ENCODE results near the gene OSBPL3. TPM values are rescaled to one million over a fixed set of nuclear protein-coding genes. Genes with fewer than 3 reads are reported as not detected.

OSBPL3 gene
- polyA plus RNA-seq, 1 of the 3 experiments (the other 2 are of a cell fraction) = 23.2 TPM

DNA sequence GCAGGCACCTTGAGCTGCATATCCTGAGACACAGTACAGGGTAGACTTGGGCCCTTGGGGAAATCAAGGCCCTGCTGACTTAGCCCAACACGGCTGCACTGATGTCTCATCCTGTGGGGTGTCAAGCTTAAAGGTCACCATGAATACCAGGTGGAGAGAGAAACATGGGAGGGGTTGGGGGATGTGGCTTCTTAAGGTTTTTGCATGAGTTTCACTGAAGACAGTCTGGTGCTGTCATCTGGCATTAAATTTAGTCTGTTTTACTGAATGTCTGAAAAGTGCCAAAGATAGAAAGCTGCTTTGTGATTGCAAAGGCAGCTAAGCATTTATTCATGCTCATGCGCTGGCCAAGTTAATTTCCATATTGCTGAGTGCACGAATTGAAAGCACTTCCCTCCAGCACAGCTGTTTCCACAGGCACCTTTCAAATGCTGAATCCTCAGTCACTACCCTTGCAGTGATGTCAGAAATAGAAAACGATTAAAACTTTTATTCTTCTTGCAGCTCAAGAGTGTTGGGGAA, 102.1 kb downstream of the OSBPL3 start:
- ChIA-PET CTCF (interaction anchor here (0.9 to 2.3 kb wide), 8 partner anchors 9 to 101 kb away, joined by 3 to 10 read pairs (median 4); partner anchors contain the start of gene OSBPL3), POLR2A (no interaction called here)
- H4K20me1 ChIP-seq (ENCODE audit: insufficient read depth) = no peaks in the 10 kb centered on the region
- H3K4me3 ChIP-seq (ENCODE audit: low read depth in 2 of 2, low read length in 1 of 2) = no peak overlapping the region
- H3K9me3 ChIP-seq = no peaks in the 10 kb centered on the region
- H3K27me3 ChIP-seq (ENCODE audit: insufficient read depth) = no peaks in the 10 kb centered on the region
- H3K4me1 ChIP-seq (ENCODE audit: control insufficient read depth in 1 of 2, insufficient read depth in 2 of 2, low read depth in 1 of 2, low read length in 1 of 2) = peaks cover 3 to 4% of the 10 kb centered on the region in 2 experiments; a peak in 3 of 4 replicates
- H3K36me3 ChIP-seq (replicated peaks in 1 of 2; ENCODE audit: control insufficient read depth in 1 of 2, insufficient read depth in 2 of 2, low read length in 1 of 2) = no peaks in the 10 kb centered on the region
- no peak for DNase-seq
- no peak for TF ChIP-seq RXRA (IDR thresholded peaks at IDR 0.05; ENCODE audit: borderline replicate concordance, low read depth)
- no peak for TF ChIP-seq SMC3 (IDR thresholded peaks at IDR 0.05; ENCODE audit: low read depth, low read length)
- TF ChIP-seq NFIC (IDR thresholded peaks at IDR 0.05; ENCODE audit: borderline replicate concordance) = no peak
- no peak for TF ChIP-seq GATA2 (CRISPR knock-in tag; IDR thresholded peaks at IDR 0.05)
- TF ChIP-seq FOXJ3 (CRISPR knock-in tag; IDR thresholded peaks at IDR 0.05) = no peak
- no peak for TF ChIP-seq GABPA (IDR thresholded peaks at IDR 0.05; ENCODE audit: low read depth)
- TF ChIP-seq TAF1 (IDR thresholded peaks at IDR 0.05; ENCODE audit: borderline replicate concordance, low read depth, low read length) = no peak
- no peak for TF ChIP-seq USF1 (IDR thresholded peaks at IDR 0.05; ENCODE audit: borderline replicate concordance, low read depth)
- no peak for TF ChIP-seq IRF3 (IDR thresholded peaks at IDR 0.05; ENCODE audit: low read depth, low read length)
- no peak for TF ChIP-seq JUND (IDR thresholded peaks at IDR 0.05)
- no peak for TF ChIP-seq CTCF (IDR thresholded peaks at IDR 0.05)
- TF ChIP-seq, protein P1, sequence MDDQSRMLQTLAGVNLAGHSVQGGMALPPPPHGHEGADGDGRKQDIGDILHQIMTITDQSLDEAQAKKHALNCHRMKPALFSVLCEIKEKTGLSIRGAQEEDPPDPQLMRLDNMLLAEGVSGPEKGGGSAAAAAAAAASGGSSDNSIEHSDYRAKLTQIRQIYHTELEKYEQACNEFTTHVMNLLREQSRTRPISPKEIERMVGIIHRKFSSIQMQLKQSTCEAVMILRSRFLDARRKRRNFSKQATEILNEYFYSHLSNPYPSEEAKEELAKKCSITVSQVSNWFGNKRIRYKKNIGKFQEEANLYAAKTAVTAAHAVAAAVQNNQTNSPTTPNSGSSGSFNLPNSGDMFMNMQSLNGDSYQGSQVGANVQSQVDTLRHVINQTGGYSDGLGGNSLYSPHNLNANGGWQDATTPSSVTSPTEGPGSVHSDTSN (IDR thresholded peaks at IDR 0.05) = no peak
- TF ChIP-seq FOXM1 (IDR thresholded peaks at IDR 0.05; ENCODE audit: low read depth) = no peak
- TF ChIP-seq, protein P2, sequence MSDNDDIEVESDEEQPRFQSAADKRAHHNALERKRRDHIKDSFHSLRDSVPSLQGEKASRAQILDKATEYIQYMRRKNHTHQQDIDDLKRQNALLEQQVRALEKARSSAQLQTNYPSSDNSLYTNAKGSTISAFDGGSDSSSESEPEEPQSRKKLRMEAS (IDR thresholded peaks at IDR 0.05; ENCODE audit: low read depth) = no peak
- TF ChIP-seq, protein P3, sequence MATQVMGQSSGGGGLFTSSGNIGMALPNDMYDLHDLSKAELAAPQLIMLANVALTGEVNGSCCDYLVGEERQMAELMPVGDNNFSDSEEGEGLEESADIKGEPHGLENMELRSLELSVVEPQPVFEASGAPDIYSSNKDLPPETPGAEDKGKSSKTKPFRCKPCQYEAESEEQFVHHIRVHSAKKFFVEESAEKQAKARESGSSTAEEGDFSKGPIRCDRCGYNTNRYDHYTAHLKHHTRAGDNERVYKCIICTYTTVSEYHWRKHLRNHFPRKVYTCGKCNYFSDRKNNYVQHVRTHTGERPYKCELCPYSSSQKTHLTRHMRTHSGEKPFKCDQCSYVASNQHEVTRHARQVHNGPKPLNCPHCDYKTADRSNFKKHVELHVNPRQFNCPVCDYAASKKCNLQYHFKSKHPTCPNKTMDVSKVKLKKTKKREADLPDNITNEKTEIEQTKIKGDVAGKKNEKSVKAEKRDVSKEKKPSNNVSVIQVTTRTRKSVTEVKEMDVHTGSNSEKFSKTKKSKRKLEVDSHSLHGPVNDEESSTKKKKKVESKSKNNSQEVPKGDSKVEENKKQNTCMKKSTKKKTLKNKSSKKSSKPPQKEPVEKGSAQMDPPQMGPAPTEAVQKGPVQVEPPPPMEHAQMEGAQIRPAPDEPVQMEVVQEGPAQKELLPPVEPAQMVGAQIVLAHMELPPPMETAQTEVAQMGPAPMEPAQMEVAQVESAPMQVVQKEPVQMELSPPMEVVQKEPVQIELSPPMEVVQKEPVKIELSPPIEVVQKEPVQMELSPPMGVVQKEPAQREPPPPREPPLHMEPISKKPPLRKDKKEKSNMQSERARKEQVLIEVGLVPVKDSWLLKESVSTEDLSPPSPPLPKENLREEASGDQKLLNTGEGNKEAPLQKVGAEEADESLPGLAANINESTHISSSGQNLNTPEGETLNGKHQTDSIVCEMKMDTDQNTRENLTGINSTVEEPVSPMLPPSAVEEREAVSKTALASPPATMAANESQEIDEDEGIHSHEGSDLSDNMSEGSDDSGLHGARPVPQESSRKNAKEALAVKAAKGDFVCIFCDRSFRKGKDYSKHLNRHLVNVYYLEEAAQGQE (IDR thresholded peaks at IDR 0.05; ENCODE audit: low read depth, low read length) = no peak
- TF ChIP-seq MXI1 (IDR thresholded peaks at IDR 0.05; ENCODE audit: low read depth, low read length) = no peak
- TF ChIP-seq RAD21 (IDR thresholded peaks at IDR 0.05; ENCODE audit: low read length) = no peak
- TF ChIP-seq ELF1 (IDR thresholded peaks at IDR 0.05) = no peak
- no peak for TF ChIP-seq EZH2phosphoT487 (IDR thresholded peaks at IDR 0.05; ENCODE audit: borderline replicate concordance, low read depth)
- TF ChIP-seq YY1 (IDR thresholded peaks at IDR 0.05; ENCODE audit: low read depth) = no peak
- H3K4me2 ChIP-seq = no peak overlapping the region
- H2AFZ ChIP-seq (ENCODE audit: low read depth) = no peak overlapping the region
- H3K9me2 ChIP-seq = no peaks in the 10 kb centered on the region
- H3F3A ChIP-seq (replicated peaks; ENCODE audit: insufficient read depth) = peaks cover 7% of the 10 kb centered on the region
- H3K9ac ChIP-seq = no peak overlapping the region
- 93% methylated on average over 4 of the region's 4 CpGs for WGBS (ENCODE audit: low lambda C conversion rate)
- H3K27ac ChIP-seq (ENCODE audit: low read depth in 2 of 2, low read length in 1 of 2) = no peak overlapping the region
- peaks cover 4% of the 10 kb centered on the region; the same call in 1 of the 2 replicates for H3K79me2 ChIP-seq (ENCODE audit: insufficient read depth)

All from SK-N-SH (cell line).